Panc1 (cell line): ENCODE data around the gene RIPOR3. TPM values are rescaled to one million over a fixed set of nuclear protein-coding genes. Genes with fewer than 3 reads are reported as not detected.
A peak's percentile ranks its signal among the peaks of the same experiment; 100 is the strongest.

ENCODE experiments used
- ATAC-seq: fragments of 200-7000 bp; cut with Tn5 transposase; 2 replicates; pipeline ENCODE4 v1.9.1; 2020; ENCODE audit warnings: mild to moderate bottlenecking, moderate library complexity
- BruUV-seq: library from RNA; stranded (reverse); fragments of 400-500 nt; replicated peaks from 2 replicates; lab custom pipeline; 2021; lab: Mats Ljungman, UMichigan
- CTCF ChIA-PET: fragments of 300-600 bp; sonication (Branson Sonifier 250); formaldehyde crosslinking; loops from one replicate; lab custom pipeline; 2022; ENCODE audit warnings: antibody characterized with exemption; lab: Charles Lee
- POLR2A ChIA-PET: fragments of 300-600 bp; sonication (Branson Sonifier 250); formaldehyde crosslinking; loops from one replicate; lab custom pipeline; 2022; ENCODE audit warnings: antibody characterized with exemption; lab: Charles Lee
- DNase-seq: peaks from one replicate; pipeline ENCODE4 v3.0.0-alpha.2; 2010; ENCODE audit warnings: low read depth, low spot score
- H3K27ac ChIP-seq: 2 replicates; pipeline ENCODE4 v1.5.1; 2011; ENCODE audit warnings: mild to moderate bottlenecking, low read length, inconsistent platforms
- H3K27me3 ChIP-seq: fragments of 200-500 bp; sonication (Bioruptor generic); 2 replicates; pipeline ENCODE4 v1.6.0; 2014; ENCODE audit warnings: low read length, inconsistent platforms; ENCODE audit not compliant: control insufficient read depth, insufficient read depth
- H3K36me3 ChIP-seq: fragments of 200-500 bp; sonication (Bioruptor generic); 2 replicates; pipeline ENCODE4 v1.5.1; 2014; ENCODE audit warnings: inconsistent platforms, mild to moderate bottlenecking, low read length, moderate library complexity; ENCODE audit not compliant: control insufficient read depth, insufficient read depth
- H3K4me1 ChIP-seq: 2 replicates; pipeline ENCODE4 v1.5.1; 2011; ENCODE audit warnings: inconsistent platforms, mild to moderate bottlenecking, low read length, moderate library complexity; ENCODE audit not compliant: control insufficient read depth, insufficient read depth
- H3K4me3 ChIP-seq, 2 experiments: 2 replicates each; pipeline ENCODE4 v1.5.1; 2011 to 2012; ENCODE audit warnings: low read depth in 2 of 2, low read length in 2 of 2, mild to moderate bottlenecking in 2 of 2, inconsistent platforms in 1 of 2, moderate library complexity in 1 of 2
- H3K9me3 ChIP-seq: fragments of 200-500 bp; sonication (Bioruptor generic); 2 replicates; pipeline ENCODE4 v1.5.1; 2014; ENCODE audit warnings: low read depth, mild to moderate bottlenecking, inconsistent platforms, low read length, moderate library complexity; ENCODE audit not compliant: control insufficient read depth, insufficient read depth
- POLR2AphosphoS5 ChIP-seq: IDR thresholded peaks from 2 replicates; pipeline ENCODE4 v1.6.1; 2012; ENCODE audit warnings: mild to moderate bottlenecking, low read depth, low read length, moderate library complexity
- SIN3A ChIP-seq: IDR thresholded peaks from 2 replicates; pipeline ENCODE4 v1.6.1; 2012; ENCODE audit warnings: low read depth, mild to moderate bottlenecking, low read length, moderate library complexity, borderline replicate concordance; ENCODE audit not compliant: insufficient read depth
- TCF7L2 ChIP-seq: IDR thresholded peaks from 2 replicates; pipeline ENCODE4 v1.6.1; 2011; ENCODE audit warnings: mild to moderate bottlenecking, low read depth, low read length, inconsistent platforms
- in situ Hi-C: cut with HindIII; loops from 2 replicates; pipeline ENCODE4 v1.10.0; 2016; ENCODE audit warnings: low sequenced_read_pairs, low pct_unique_long_range_greater_than_20kb
- intact Hi-C: fragments of 100-400 bp; cut with micrococcal nuclease; formaldehyde crosslinking; loops from one replicate; pipeline ENCODE4 v1.10.0; 2022; ENCODE audit not compliant: unreplicated experiment
- total RNA-seq: library from RNA; stranded (reverse); gene quantifications from one replicate; pipeline ENCODE4 v1.2.1, GENCODE V29; 2021; ENCODE audit not compliant: unreplicated experiment
- TF ChIP-seq, protein P1 (sequence below), 2 experiments: IDR thresholded peaks; 2 replicates each; pipeline ENCODE4 v1.6.1; 2011 to 2012; ENCODE audit warnings: low read depth in 2 of 2, control low read depth in 1 of 2, low read length in 1 of 2, mild to moderate bottlenecking in 1 of 2, moderate library complexity in 1 of 2; ENCODE audit not compliant: insufficient read depth in 1 of 2
- TF ChIP-seq, protein P2 (sequence below): fragments of 450-650 bp; IDR thresholded peaks from 2 replicates; pipeline ENCODE4 v1.5.1; 2017; ENCODE audit warnings: mild to moderate bottlenecking

The RIPOR3 gene
- total RNA-seq, 1 experiment from 2014 or later = 92.5 TPM

GRCh38 chr20:50546729-50547314, 144.5 kb downstream of the RIPOR3 start:
- TF ChIP-seq, protein P1, sequence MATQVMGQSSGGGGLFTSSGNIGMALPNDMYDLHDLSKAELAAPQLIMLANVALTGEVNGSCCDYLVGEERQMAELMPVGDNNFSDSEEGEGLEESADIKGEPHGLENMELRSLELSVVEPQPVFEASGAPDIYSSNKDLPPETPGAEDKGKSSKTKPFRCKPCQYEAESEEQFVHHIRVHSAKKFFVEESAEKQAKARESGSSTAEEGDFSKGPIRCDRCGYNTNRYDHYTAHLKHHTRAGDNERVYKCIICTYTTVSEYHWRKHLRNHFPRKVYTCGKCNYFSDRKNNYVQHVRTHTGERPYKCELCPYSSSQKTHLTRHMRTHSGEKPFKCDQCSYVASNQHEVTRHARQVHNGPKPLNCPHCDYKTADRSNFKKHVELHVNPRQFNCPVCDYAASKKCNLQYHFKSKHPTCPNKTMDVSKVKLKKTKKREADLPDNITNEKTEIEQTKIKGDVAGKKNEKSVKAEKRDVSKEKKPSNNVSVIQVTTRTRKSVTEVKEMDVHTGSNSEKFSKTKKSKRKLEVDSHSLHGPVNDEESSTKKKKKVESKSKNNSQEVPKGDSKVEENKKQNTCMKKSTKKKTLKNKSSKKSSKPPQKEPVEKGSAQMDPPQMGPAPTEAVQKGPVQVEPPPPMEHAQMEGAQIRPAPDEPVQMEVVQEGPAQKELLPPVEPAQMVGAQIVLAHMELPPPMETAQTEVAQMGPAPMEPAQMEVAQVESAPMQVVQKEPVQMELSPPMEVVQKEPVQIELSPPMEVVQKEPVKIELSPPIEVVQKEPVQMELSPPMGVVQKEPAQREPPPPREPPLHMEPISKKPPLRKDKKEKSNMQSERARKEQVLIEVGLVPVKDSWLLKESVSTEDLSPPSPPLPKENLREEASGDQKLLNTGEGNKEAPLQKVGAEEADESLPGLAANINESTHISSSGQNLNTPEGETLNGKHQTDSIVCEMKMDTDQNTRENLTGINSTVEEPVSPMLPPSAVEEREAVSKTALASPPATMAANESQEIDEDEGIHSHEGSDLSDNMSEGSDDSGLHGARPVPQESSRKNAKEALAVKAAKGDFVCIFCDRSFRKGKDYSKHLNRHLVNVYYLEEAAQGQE (IDR thresholded peaks at IDR 0.05; ENCODE audit: insufficient read depth in 1 of 2, low read depth in 2 of 2, low read length in 1 of 2) = no peak
- TF ChIP-seq POLR2AphosphoS5 = no peak
- TF ChIP-seq SIN3A = no peak
- TF ChIP-seq, protein P2, sequence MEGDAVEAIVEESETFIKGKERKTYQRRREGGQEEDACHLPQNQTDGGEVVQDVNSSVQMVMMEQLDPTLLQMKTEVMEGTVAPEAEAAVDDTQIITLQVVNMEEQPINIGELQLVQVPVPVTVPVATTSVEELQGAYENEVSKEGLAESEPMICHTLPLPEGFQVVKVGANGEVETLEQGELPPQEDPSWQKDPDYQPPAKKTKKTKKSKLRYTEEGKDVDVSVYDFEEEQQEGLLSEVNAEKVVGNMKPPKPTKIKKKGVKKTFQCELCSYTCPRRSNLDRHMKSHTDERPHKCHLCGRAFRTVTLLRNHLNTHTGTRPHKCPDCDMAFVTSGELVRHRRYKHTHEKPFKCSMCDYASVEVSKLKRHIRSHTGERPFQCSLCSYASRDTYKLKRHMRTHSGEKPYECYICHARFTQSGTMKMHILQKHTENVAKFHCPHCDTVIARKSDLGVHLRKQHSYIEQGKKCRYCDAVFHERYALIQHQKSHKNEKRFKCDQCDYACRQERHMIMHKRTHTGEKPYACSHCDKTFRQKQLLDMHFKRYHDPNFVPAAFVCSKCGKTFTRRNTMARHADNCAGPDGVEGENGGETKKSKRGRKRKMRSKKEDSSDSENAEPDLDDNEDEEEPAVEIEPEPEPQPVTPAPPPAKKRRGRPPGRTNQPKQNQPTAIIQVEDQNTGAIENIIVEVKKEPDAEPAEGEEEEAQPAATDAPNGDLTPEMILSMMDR = no peak
- TF ChIP-seq TCF7L2 = no peak
- DNase-seq = no peak
- H3K4me1 ChIP-seq = peaks cover 28% of the 10 kb centered on the region
- no peaks in the 10 kb centered on the region for H3K36me3 ChIP-seq
- no peaks in the 10 kb centered on the region for H3K9me3 ChIP-seq
- ATAC-seq = no peak; the same call in 1 of the 2 replicates
- peak overlapping the region; percentile 4 to 9; a peak in 1 of 4 replicates for H3K4me3 ChIP-seq
- no peaks in the 10 kb centered on the region for H3K27me3 ChIP-seq
- POLR2A ChIA-PET = interaction anchor here (0.7 kb wide), 1 partner anchor 15 kb away, joined by 5 read pairs; no protein-coding TSS in a partner anchor
- CTCF ChIA-PET = no interaction called here
- intact Hi-C loops = no loop called here
- no TSS peak for BruUV-seq
- peak overlapping the region; percentile 72 for H3K27ac ChIP-seq
- in situ Hi-C loops = no loop called here

DNA sequence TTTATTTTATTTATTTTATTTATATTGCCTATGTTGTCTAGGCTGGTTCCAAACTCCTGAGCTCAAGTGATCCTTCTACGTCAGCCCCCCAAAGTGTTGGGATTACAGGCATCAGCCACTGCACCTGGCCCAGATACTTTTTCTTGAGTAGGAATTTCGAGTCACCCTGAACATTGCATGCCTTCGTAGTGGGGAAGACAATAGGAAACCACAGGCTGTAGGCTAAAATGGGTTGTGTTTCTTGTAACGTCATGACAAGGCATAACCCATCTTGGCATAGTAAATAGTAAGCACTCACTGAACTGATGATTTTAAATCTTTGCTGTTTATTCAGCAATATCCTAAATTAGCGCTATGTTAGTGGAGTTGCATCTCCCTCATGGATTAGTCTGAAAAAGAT, 146.2 kb downstream of the RIPOR3 start:
- intact Hi-C loops = no loop called here
- BruUV-seq = no TSS peak
- no peaks in the 10 kb centered on the region for H3K9me3 ChIP-seq
- DNase-seq (no peak), ATAC-seq (no peak)
- no peaks in the 10 kb centered on the region for H3K27me3 ChIP-seq
- CTCF ChIA-PET = interaction anchor here (0.7 kb wide), 1 partner anchor 1266 kb away, joined by 3 read pairs; no protein-coding TSS in a partner anchor
- no peak overlapping the region for H3K4me3 ChIP-seq
- peaks cover 42% of the 10 kb centered on the region for H3K4me1 ChIP-seq
- TF ChIP-seq, protein P1 (IDR thresholded peaks at IDR 0.05; ENCODE audit: insufficient read depth in 1 of 2, low read depth in 2 of 2, low read length in 1 of 2) = no peak
- TF ChIP-seq POLR2AphosphoS5 (no peak), TCF7L2 (no peak), SIN3A (no peak)
- TF ChIP-seq, protein P2 = no peak
- H3K27ac ChIP-seq = no peak overlapping the region
- no peaks in the 10 kb centered on the region for H3K36me3 ChIP-seq
- in situ Hi-C loops = no loop called here
- POLR2A ChIA-PET = no interaction called here
